Activated naive CD4-positive, alpha-beta T cell treated with anti-CD3 and anti-CD28 coated beads, Interleukin-2, amount 10 ng/mL, durations not matched to agents 7 days and 5 days (primary cell): ENCODE data around the gene PIN1.

Experiments used
- CTCF ChIA-PET: fragments of 350-600 bp; sonication (Branson Sonifier 250); formaldehyde crosslinking; loops from one replicate; lab custom pipeline; 2021; ENCODE audit warnings: antibody characterized with exemption; lab: Charles Lee
- DNase-seq: peaks from one replicate; pipeline ENCODE4 v3.0.0-alpha.2; 2020
- H3K27ac Mint-ChIP-seq: one replicate; pipeline ENCODE4 v1.8.0; 2021; ENCODE audit warnings: mild to moderate bottlenecking, moderate library complexity, mixed read lengths
- H3K27me3 Mint-ChIP-seq: one replicate; pipeline ENCODE4 v1.8.0; 2021; ENCODE audit warnings: mild to moderate bottlenecking, mixed read lengths
- H3K36me3 Mint-ChIP-seq: one replicate; pipeline ENCODE4 v1.8.0; 2021; ENCODE audit warnings: mixed read lengths
- H3K4me1 Mint-ChIP-seq: one replicate; pipeline ENCODE4 v1.8.0; 2021; ENCODE audit warnings: mixed read lengths
- H3K4me3 Mint-ChIP-seq: one replicate; pipeline ENCODE4 v1.8.0; 2021; ENCODE audit warnings: mild to moderate bottlenecking, moderate library complexity, mixed read lengths
- H3K9me3 Mint-ChIP-seq: one replicate; pipeline ENCODE4 v1.8.0; 2021; ENCODE audit warnings: mixed read lengths

Gene PIN1

DNA sequence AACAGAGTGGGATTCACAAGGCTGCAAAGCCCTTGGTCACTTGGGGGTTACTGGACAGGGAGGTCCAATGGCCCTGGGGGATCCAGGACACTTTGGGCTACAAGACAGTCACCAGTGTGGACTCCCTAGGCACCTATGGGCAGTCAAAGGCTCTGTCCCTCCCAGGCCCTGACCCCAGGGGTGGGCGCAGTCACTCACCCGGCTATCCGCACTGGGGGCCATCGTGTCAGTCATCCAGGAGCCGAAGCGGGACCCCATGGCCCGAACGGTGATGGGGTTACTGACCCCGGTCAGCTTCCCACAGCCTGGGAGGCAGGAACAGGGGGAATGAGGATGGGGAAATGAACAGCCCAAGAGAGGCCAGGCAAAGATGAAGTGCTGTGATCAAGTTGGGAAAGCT is 21.5 kb downstream of the PIN1 start:
- H3K27me3 Mint-ChIP-seq = no peaks in the 10 kb centered on the region
- H3K27ac Mint-ChIP-seq = peak overlapping the region; percentile 93
- DNase-seq = no peak
- H3K9me3 Mint-ChIP-seq = no peaks in the 10 kb centered on the region
- peaks cover 30% of the 10 kb centered on the region for H3K36me3 Mint-ChIP-seq
- peak overlapping the region; percentile 47 for H3K4me3 Mint-ChIP-seq
- CTCF ChIA-PET = interaction anchor here (0.6 to 1.5 kb wide), 2 partner anchors 9 to 30 kb away, joined by 3 to 4 read pairs; no protein-coding TSS in a partner anchor
- peaks cover 58% of the 10 kb centered on the region for H3K4me1 Mint-ChIP-seq

DNA sequence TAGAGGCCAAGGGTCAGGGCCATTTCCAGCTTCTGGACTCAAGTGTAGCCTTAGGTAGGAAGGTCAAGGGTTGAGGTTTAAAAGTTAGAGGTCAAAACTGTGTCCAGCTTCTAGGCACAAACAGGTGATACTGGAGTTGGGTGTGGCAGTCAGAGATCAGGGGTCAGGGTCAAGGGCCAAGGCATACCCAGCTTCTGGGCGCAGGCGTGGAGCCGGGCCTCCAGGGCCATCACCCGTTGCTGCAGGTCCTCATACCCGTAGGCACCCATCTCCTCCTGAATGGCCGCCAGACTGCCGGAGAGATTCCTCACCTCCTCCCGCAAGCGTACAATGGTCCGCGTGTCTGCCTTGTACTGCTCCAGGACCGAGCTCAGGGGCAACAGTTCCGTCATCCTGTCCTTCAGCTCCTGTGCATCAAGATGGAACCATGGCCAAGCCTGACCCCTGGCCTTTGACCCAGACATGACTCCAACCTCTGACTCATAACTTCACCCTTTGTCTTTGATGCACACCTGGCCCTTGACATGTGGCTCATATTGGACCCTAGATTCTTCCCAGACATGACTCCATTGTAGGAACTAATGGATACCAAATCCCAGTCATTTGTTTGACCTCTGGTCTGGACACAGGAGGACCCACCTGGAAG is 22.1 kb downstream of the PIN1 start:
- CTCF ChIA-PET = interaction anchor here (0.6 to 1.5 kb wide), 7 partner anchors 10 to 170 kb away, joined by 3 to 4 read pairs (median 3); partner anchors contain the start of gene PIN1

DNA sequence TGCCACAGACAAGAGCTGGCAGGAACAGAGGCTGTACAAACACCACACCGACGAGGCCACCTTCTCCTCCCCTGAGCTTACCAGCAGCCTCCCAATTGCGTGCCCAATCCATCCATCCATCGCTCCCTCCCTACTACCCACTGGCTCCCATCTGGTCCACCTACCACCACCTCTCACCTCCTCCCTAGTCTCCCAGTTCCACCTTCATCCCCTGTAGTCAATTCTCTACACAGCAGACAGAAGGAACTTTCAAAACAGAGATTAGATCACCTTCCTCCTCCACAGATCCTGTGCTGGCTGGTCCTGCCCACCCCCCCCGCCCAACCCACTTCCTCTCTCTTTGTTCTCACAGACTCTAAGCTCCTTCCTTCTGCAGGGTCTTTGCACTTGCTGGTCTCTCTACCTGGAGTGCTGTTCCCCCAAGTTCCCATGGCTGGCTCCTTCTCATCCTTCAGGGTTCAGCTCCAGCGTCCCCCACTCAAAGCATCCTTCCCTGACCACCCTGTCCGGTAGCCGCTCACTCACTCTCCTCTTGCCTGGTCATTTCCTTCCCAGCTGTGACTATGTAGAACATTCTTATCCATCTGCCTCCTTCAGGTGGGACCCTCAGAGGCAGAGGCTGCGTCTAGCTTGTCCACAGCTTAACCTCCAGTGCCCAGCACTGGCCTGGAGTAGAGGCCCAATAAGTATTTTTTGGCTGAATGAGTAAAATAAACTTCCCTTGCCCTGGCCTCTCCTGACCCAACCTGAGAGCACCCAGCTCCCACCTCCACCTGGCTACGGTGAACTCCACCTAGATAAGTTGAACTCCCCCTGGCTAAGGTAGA is 23.0 kb downstream of the PIN1 start:
- H3K27me3 Mint-ChIP-seq = no peaks in the 10 kb centered on the region
- peaks cover 73% of the 10 kb centered on the region for H3K4me1 Mint-ChIP-seq
- H3K4me3 Mint-ChIP-seq = peak overlapping the region; percentile 82
- DNase-seq = peak; percentile 42
- no peaks in the 10 kb centered on the region for H3K9me3 Mint-ChIP-seq
- H3K36me3 Mint-ChIP-seq = peaks cover 29% of the 10 kb centered on the region
- CTCF ChIA-PET = interaction anchor here (0.8 to 1.5 kb wide), 9 partner anchors 11 to 169 kb away, joined by 3 to 4 read pairs (median 3); partner anchors contain the start of gene PIN1
- peak overlapping the region; percentile 93 for H3K27ac Mint-ChIP-seq

More for the DNA sequence above, 22.1 kb downstream of the PIN1 start:
- DNase-seq = no peak
- Mint-ChIP-seq H3K4me3 (peak overlapping the region; percentile 82), H3K27me3 (no peaks in the 10 kb centered on the region), H3K27ac (peak overlapping the region; percentile 93), H3K9me3 (no peaks in the 10 kb centered on the region), H3K36me3 (peaks cover 30% of the 10 kb centered on the region), H3K4me1 (peaks cover 64% of the 10 kb centered on the region)

- H3K27ac Mint-ChIP-seq = peak overlapping the region; percentile 93
- H3K27me3 Mint-ChIP-seq = no peaks in the 10 kb centered on the region
- H3K4me3 Mint-ChIP-seq = no peak overlapping the region
- CTCF ChIA-PET = interaction anchor here (0.8 to 1.2 kb wide), 3 partner anchors 13 to 169 kb away, joined by 3 read pairs; no protein-coding TSS in a partner anchor
- DNase-seq = no peak
- peaks cover 79% of the 10 kb centered on the region for H3K4me1 Mint-ChIP-seq
- H3K9me3 Mint-ChIP-seq = no peaks in the 10 kb centered on the region
- peaks cover 30% of the 10 kb centered on the region for H3K36me3 Mint-ChIP-seq
These were observed 23.6 kb downstream of the PIN1 start for GRCh38 chr19:9858766-9859165.

- CTCF ChIA-PET = interaction anchor here (0.6 to 1.1 kb wide), 2 partner anchors 9 to 257 kb away, joined by 3 to 4 read pairs; no protein-coding TSS in a partner anchor
- no peak for DNase-seq
- peaks cover 22% of the 10 kb centered on the region for H3K36me3 Mint-ChIP-seq
- H3K4me1 Mint-ChIP-seq = peaks cover 91% of the 10 kb centered on the region
- H3K9me3 Mint-ChIP-seq = no peaks in the 10 kb centered on the region
- no peak overlapping the region for H3K4me3 Mint-ChIP-seq
- peaks cover 3% of the 10 kb centered on the region for H3K27me3 Mint-ChIP-seq
- peak overlapping the region; percentile 11 for H3K27ac Mint-ChIP-seq
These were observed 25.3 kb downstream of the PIN1 start for GRCh38 chr19:9860407-9860806.

DNA sequence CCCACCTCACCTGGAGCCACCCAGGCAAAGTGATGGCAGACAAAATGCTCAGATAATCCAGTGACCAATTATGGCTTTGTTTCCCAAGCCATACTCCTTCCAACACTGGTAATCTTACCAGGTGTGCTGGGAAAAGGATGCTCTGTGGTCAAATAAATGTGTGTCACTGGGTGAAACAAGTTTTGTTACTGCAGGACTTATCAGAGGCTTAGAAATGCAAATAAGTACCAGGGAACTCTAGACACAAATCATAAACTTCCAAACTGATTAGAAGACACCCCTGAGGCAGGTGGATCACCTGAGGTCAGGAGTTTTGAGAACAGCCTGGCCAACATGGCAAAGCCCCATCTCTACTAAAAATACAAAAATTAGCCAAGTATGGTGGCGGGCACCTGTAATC is 26.4 kb downstream of the PIN1 start:
- CTCF ChIA-PET = no interaction called here
- Mint-ChIP-seq H3K4me1 (peaks cover 97% of the 10 kb centered on the region), H3K36me3 (peaks cover 21% of the 10 kb centered on the region), H3K4me3 (no peak overlapping the region), H3K9me3 (no peaks in the 10 kb centered on the region), H3K27me3 (peaks cover 3% of the 10 kb centered on the region), H3K27ac (peak overlapping the region; percentile 96)
- no peak for DNase-seq

DNA sequence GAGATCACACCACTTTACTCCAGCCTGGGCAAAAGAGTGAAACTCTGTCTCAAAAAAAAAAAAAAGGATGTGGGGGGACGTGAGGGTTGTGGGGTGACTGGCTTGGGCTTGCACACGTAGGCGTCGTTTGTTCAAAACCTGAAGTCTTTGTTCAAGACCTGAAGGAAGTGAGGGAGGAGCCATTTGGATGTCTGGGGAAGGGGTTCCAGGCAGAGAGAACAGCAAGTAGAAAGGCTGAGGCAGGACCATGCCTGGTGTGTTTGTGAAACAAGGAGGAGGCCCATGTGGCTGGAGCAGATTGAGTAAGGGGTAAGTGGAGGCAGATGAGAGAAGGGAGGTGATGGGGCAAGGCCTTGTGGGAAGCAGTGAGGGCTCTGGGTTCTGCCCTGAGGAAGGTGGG is 27.8 kb downstream of the PIN1 start:
- peak overlapping the region; percentile 89 for H3K4me3 Mint-ChIP-seq
- DNase-seq = peak; percentile 56
- peaks cover 10% of the 10 kb centered on the region for H3K36me3 Mint-ChIP-seq
- peaks cover 92% of the 10 kb centered on the region for H3K4me1 Mint-ChIP-seq
- CTCF ChIA-PET = no interaction called here
- H3K27me3 Mint-ChIP-seq = peaks cover 3% of the 10 kb centered on the region
- no peaks in the 10 kb centered on the region for H3K9me3 Mint-ChIP-seq
- peak overlapping the region; percentile 96 for H3K27ac Mint-ChIP-seq

DNA sequence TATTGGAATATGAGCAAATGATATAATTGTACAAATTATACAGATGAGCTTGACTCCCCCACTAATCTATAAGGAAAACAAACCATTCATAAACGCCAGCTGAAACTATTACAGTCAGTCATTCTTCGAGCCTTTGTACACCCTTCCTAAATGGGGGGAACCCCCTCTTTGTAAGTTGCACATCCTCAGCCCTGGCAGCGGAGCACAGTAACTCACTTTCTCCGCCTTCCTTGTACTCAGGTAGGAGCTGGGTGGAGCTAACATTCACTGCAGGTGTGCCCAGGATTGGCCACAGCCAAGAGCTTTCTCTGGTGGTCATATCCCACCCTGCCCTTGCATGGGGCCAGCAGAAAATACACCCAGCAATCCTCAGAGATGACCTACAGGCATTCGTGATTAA is 28.6 kb downstream of the PIN1 start:
- peak overlapping the region; percentile 89 for H3K4me3 Mint-ChIP-seq
- CTCF ChIA-PET = no interaction called here
- peaks cover 84% of the 10 kb centered on the region for H3K4me1 Mint-ChIP-seq
- H3K9me3 Mint-ChIP-seq = no peaks in the 10 kb centered on the region
- peaks cover 3% of the 10 kb centered on the region for H3K27me3 Mint-ChIP-seq
- peak; percentile 48 for DNase-seq
- peaks cover 7% of the 10 kb centered on the region for H3K36me3 Mint-ChIP-seq
- H3K27ac Mint-ChIP-seq = peak overlapping the region; percentile 96

DNA sequence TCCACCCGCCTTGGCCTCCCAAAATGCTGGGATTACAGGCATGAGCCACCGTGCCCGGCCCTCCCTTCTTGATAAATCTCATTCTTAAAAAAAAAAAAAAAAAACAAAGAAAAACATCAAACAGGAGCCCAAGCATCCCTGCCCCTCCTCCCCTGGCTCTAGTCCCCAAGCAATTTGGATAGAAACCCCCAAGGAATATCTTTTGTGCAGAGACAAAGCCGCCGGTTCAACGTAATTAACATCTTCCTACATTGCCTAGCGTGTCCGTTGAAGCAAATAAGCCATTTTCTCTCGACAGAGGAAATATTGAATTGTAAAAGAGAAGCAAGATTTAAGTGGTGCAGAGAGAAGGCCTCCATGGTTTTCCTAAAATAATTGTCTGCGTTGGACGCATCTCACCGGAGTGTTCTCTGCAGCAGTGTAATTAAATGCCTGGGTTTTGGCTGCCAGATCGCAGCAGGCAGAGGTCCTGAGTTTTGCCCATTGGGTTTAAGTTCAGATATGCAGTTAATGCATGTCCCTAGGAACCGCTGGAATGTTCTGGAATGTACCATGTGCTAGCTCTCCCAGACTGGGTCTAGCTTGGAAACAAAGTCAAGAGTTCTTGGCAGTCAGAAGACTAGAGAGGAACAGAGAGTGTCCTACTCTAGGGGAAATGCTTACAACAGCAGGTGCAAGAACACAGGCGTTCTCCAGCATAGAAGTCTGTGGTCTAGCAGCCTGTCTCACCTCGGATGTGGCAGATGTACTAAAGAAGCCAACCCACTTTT is 30.8 kb downstream of the PIN1 start:
- Mint-ChIP-seq H3K27ac (peak overlapping the region; percentile 94), H3K36me3 (peaks cover 7% of the 10 kb centered on the region), H3K27me3 (peaks cover 10% of the 10 kb centered on the region), H3K9me3 (no peaks in the 10 kb centered on the region), H3K4me1 (peaks cover 63% of the 10 kb centered on the region), H3K4me3 (peak overlapping the region; percentile 70)
- peak; percentile 73 for DNase-seq
- CTCF ChIA-PET = interaction anchor here (0.7 kb wide), 1 partner anchor 10 kb away, joined by 4 read pairs; no protein-coding TSS in a partner anchor

DNA sequence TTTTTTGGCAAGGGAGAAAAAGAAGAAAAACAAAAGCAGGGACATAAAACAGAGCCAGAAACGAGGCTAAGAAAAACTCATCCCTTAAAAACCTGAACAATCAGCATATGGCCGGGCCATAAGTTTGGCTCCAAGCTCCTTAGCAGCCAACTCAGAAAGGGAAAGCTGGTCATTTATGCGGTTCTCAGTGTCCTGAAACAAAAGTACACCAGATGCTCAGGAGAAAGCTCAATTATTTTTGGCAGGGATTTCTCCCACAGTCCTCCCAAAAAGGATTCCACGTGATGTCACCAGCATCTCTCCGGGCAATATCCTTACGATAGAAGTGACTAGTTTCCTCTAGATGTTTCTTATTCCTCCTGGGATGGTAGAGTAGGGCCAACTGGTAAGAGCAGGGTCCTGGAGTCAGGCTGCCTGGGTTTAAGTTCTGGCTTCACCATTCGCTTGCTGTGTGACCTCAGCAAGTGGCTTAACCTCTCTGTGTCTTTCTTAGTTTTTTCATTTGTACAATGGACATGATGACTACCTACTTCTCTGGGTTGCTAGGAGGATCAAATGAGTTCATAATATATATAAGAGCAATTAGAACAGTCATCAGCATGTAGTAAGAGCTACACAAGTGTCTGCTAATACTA is 34.0 kb downstream of the PIN1 start:
- H3K27ac Mint-ChIP-seq = no peak overlapping the region
- CTCF ChIA-PET = interaction anchor here (1.2 to 1.3 kb wide), 2 partner anchors 9 to 11 kb away, joined by 3 to 4 read pairs; no protein-coding TSS in a partner anchor
- peaks cover 31% of the 10 kb centered on the region for H3K4me1 Mint-ChIP-seq
- DNase-seq = no peak
- H3K36me3 Mint-ChIP-seq = peaks cover 3% of the 10 kb centered on the region
- H3K4me3 Mint-ChIP-seq = no peak overlapping the region
- peaks cover 10% of the 10 kb centered on the region for H3K27me3 Mint-ChIP-seq
- no peaks in the 10 kb centered on the region for H3K9me3 Mint-ChIP-seq

DNA sequence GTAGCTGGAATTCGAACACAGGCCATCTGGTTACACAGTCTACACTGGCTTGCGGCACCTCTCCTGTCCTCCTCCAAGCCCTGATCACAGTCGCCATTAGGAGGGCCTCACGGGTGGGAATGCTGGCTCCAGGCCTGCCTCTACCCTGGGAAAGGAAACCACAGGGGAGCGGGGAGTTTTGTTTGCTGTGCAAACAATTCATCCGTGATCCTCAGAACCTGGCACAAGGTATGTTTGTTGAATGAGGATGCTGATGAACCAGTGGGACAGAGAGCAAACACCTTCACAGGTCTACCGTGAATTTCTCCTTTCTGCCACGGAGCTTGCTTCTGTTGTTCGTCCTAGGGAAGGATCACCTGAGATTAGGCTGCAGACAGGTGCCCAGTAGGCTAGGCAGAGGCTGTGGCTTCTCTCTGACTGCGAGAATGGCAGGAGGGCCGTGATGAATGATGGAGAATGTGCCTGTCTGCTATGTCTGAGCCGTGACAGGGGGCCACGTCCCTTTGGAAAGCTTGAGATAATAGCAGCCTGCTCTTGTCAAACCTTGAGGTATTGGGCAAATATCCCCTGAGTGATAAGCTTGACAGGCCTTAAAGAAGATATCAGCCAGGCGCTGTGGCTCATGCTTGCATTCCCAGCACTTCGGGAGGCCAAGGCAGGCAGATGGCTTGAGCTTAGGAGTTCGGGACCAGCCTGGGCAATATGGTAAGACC is 36.7 kb downstream of the PIN1 start:
- Mint-ChIP-seq H3K4me1 (peaks cover 7% of the 10 kb centered on the region), H3K27me3 (peaks cover 6% of the 10 kb centered on the region), H3K27ac (no peak overlapping the region), H3K36me3 (no peaks in the 10 kb centered on the region), H3K4me3 (no peak overlapping the region), H3K9me3 (no peaks in the 10 kb centered on the region)
- DNase-seq = no peak
- CTCF ChIA-PET = no interaction called here

DNA sequence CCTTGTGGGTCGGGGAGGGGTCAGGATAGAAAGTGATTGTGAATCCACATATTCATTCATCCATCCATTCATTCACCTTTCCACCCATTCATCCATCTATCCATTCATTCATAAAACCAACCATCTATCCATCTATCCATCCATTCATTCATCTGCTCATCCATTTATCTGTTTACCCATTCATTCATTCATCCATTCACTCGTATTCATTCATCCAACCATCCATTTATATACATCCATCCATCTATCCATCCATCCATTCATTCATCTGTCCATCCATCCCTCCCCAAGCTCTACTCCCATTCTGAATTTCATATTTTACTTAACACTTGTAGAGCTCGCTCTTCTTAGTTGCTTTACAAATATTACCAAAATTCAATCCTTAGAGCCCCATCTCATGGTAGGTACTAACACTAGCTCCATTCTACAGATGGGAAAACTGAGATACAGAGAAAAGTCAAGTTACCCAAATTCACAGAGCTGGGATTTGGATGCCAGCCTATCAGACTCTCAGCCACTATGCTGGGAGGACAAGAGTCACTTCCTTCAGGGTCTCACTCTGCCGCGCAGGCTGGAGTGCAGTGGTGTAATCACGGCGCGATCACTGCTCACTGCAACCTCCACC is 37.6 kb downstream of the PIN1 start:
- Mint-ChIP-seq H3K4me1 (no peaks in the 10 kb centered on the region), H3K27ac (no peak overlapping the region)
- CTCF ChIA-PET = no interaction called here

More for the DNA sequence above, 37.6 kb downstream of the PIN1 start:
- Mint-ChIP-seq H3K36me3 (no peaks in the 10 kb centered on the region), H3K9me3 (no peaks in the 10 kb centered on the region), H3K4me3 (no peak overlapping the region), H3K27me3 (peaks cover 6% of the 10 kb centered on the region)
- DNase-seq = no peak
